OCI-LY7 (cell line): Measurements from ENCODE around the gene TCHH. TPM values are rescaled to one million over a fixed set of nuclear protein-coding genes. Genes with fewer than 3 reads are reported as not detected.

Experiments used
- BruUV-seq: library from RNA; stranded (reverse); fragments of 400-500 nt; replicated peaks from 2 replicates; lab custom pipeline; 2021; lab: Mats Ljungman, UMichigan
- CTCF ChIA-PET: fragments of 300-600 bp; sonication (Branson Sonifier 250); formaldehyde crosslinking; loops from one replicate; lab custom pipeline; 2022; ENCODE audit warnings: antibody characterized with exemption; ENCODE audit not compliant: unreplicated experiment; lab: Charles Lee
- POLR2A ChIA-PET: fragments of 300-600 bp; sonication (Branson Sonifier 250); formaldehyde crosslinking; loops from one replicate; lab custom pipeline; 2022; ENCODE audit warnings: antibody characterized with exemption; lab: Charles Lee
- DNase-seq: peaks from one replicate; pipeline ENCODE4 v3.0.0-alpha.2; 2015; ENCODE audit warnings: low spot score
- H2AFZ ChIP-seq: fragments of 200-600 bp; sonication (generic), shearing (Covaris generic); 2 replicates; pipeline ENCODE4 v1.6.1; 2014; ENCODE audit warnings: mild to moderate bottlenecking, antibody characterized with exemption, low read length, moderate library complexity
- H3K27ac ChIP-seq: fragments of 200-600 bp; sonication (generic); 2 replicates; pipeline ENCODE4 v1.5.1; 2014; ENCODE audit warnings: mixed run types, low read depth, mild to moderate bottlenecking, moderate library complexity, low read length, inconsistent platforms; ENCODE audit not compliant: poor library complexity, severe bottlenecking
- H3K36me3 ChIP-seq: fragments of 200-600 bp; sonication (generic); 2 replicates; pipeline ENCODE4 v1.6.1; 2014; ENCODE audit warnings: mild to moderate bottlenecking, antibody characterized with exemption, low read length, moderate library complexity, mixed read lengths; ENCODE audit not compliant: insufficient read depth
- H3K4me1 ChIP-seq: fragments of 200-600 bp; sonication (generic); 2 replicates; pipeline ENCODE4 v1.5.1; 2014; ENCODE audit warnings: mild to moderate bottlenecking, low read length; ENCODE audit not compliant: insufficient read depth, poor library complexity, severe bottlenecking
- H3K4me2 ChIP-seq: fragments of 200-600 bp; sonication (generic); 2 replicates; pipeline ENCODE4 v1.6.1; 2014; ENCODE audit warnings: mild to moderate bottlenecking, low read length
- H3K4me3 ChIP-seq: fragments of 200-600 bp; sonication (generic); 2 replicates; pipeline ENCODE4 v1.5.1; 2014; ENCODE audit warnings: mild to moderate bottlenecking, low read depth, low read length; ENCODE audit not compliant: poor library complexity, severe bottlenecking
- H3K79me2 ChIP-seq: fragments of 200-600 bp; sonication (generic); 2 replicates; pipeline ENCODE4 v1.6.1; 2016; ENCODE audit warnings: low read depth, mild to moderate bottlenecking, low read length, moderate library complexity, mixed read lengths; ENCODE audit not compliant: insufficient read depth
- H3K9me2 ChIP-seq: fragments of 200-600 bp; sonication (generic); 2 replicates; pipeline ENCODE4 v1.6.1; 2016; ENCODE audit warnings: mild to moderate bottlenecking, low read length, mixed read lengths; ENCODE audit not compliant: insufficient read depth
- H3K9me3 ChIP-seq: fragments of 200-600 bp; sonication (generic); 2 replicates; pipeline ENCODE4 v1.6.1; 2014; ENCODE audit warnings: mild to moderate bottlenecking, mixed run types, low read length, mixed read lengths
- H4K20me1 ChIP-seq: fragments of 200-600 bp; sonication (generic); 2 replicates; pipeline ENCODE4 v1.6.1; 2014; ENCODE audit warnings: mild to moderate bottlenecking, antibody characterized with exemption, low read length, moderate library complexity, mixed read lengths; ENCODE audit not compliant: insufficient read depth
- CTCF ChIP-seq: fragments of 200-600 bp; sonication (generic); conservative IDR thresholded peaks from 2 replicates; pipeline ENCODE4 v1.5.1; 2014; ENCODE audit warnings: mild to moderate bottlenecking, antibody characterized with exemption, low read length, moderate library complexity, mixed read lengths
- EZH2phosphoT487 ChIP-seq: fragments of 200-600 bp; sonication (generic); IDR thresholded peaks from 2 replicates; pipeline ENCODE4 v1.6.1; 2018; ENCODE audit warnings: low read depth, borderline replicate concordance, mild to moderate bottlenecking, mixed run types, antibody characterized with exemption, low read length, moderate library complexity, mixed read lengths
- intact Hi-C: fragments of 100-400 bp; cut with micrococcal nuclease; formaldehyde crosslinking; loops from one replicate; pipeline ENCODE4 v1.10.0; 2022; ENCODE audit not compliant: unreplicated experiment
- total RNA-seq, 2 experiments: library from RNA; depleted of rRNA in 1 of 2; stranded (reverse); fragments of >200 nt in 1 of 2; shearing (Covaris generic) in 1 of 2; gene quantifications; 2 replicates each; pipeline ENCODE4 v1.2.3, GENCODE V29; 2014 to 2022

The TCHH gene
- total RNA-seq, 2 experiments from 2014 or later = not detected

GRCh38 chr1:152153996-152154395, 38.8 kb upstream of the TCHH start:
- TF ChIP-seq CTCF (no peak), EZH2phosphoT487 (no peak)
- intact Hi-C loops = no loop called here
- DNase-seq = no peak
- H3K36me3 ChIP-seq = no peaks in the 10 kb centered on the region
- no TSS peak for BruUV-seq
- no peaks in the 10 kb centered on the region for H3K9me2 ChIP-seq
- no peak overlapping the region for H3K4me3 ChIP-seq
- H3K79me2 ChIP-seq = no peaks in the 10 kb centered on the region
- no peak overlapping the region for H3K27ac ChIP-seq
- H3K4me2 ChIP-seq = no peak overlapping the region
- no peaks in the 10 kb centered on the region for H4K20me1 ChIP-seq
- no peaks in the 10 kb centered on the region for H3K4me1 ChIP-seq
- no peak overlapping the region for H2AFZ ChIP-seq
- ChIA-PET CTCF (no interaction called here), POLR2A (no interaction called here)
- no peaks in the 10 kb centered on the region for H3K9me3 ChIP-seq

- Histone ChIP-seq H3K4me2 (no peak overlapping the region), H3K4me1 (no peaks in the 10 kb centered on the region), H3K4me3 (no peak overlapping the region), H3K9me2 (no peaks in the 10 kb centered on the region), H3K9me3 (no peaks in the 10 kb centered on the region), H2AFZ (no peak overlapping the region), H4K20me1 (no peaks in the 10 kb centered on the region), H3K36me3 (no peaks in the 10 kb centered on the region), H3K27ac (no peak overlapping the region), H3K79me2 (no peaks in the 10 kb centered on the region)
- ChIA-PET CTCF (no interaction called here), POLR2A (no interaction called here)
- intact Hi-C loops = no loop called here
- DNase-seq = no peak
- TF ChIP-seq EZH2phosphoT487 (no peak), CTCF (no peak)
- BruUV-seq = no TSS peak
Observed at GRCh38 chr1:152151646-152152045, 36.4 kb upstream of the TCHH start.

GRCh38 chr1:152148981-152149380, 33.7 kb upstream of the TCHH start:
- BruUV-seq = no TSS peak
- no peaks in the 10 kb centered on the region for H3K4me1 ChIP-seq
- no peaks in the 10 kb centered on the region for H4K20me1 ChIP-seq
- no peak overlapping the region for H3K4me2 ChIP-seq
- ChIA-PET POLR2A (no interaction called here), CTCF (no interaction called here)
- H3K36me3 ChIP-seq = no peaks in the 10 kb centered on the region
- no peak overlapping the region for H2AFZ ChIP-seq
- H3K27ac ChIP-seq = no peak overlapping the region
- no peak overlapping the region for H3K4me3 ChIP-seq
- intact Hi-C loops = no loop called here
- no peaks in the 10 kb centered on the region for H3K79me2 ChIP-seq
- no peaks in the 10 kb centered on the region for H3K9me3 ChIP-seq
- TF ChIP-seq EZH2phosphoT487 (no peak), CTCF (no peak)
- no peaks in the 10 kb centered on the region for H3K9me2 ChIP-seq
- DNase-seq = no peak
